Measurements from ENCODE around the gene SAMD4A.
"Not testable (repeated sequence)": the region's sequence is repeated elsewhere in the genome, so short reads cannot be mapped to it uniquely, and the experiment has no call there.

The SAMD4A gene

GRCh38 chr14:54742492-54743350 is 175.8 kb downstream of the SAMD4A start:
- DNase-seq = no peak

- no peak for DNase-seq
Measured at GRCh38 chr14:54743382-54743781, 176.5 kb downstream of the SAMD4A start.

DNA sequence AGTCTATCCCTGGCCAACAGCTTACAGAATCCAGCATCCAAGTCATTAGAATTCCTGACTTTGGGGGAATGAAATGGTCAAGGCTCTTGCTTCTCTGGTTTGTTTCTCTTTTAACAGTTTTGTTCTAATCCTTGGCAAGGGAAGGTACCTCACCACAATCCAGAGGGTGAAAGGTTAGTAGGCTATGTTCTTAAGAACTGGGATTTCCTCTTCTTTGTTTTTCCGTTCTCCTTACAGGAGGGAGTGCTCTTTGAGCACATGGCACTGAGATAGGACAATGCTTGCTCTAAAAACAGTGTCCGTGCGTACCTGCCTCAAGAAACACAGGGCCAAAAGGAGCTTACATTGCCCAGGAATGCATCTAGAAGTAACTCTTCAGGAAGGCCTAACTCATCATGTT is 179.1 kb downstream of the SAMD4A start:
- DNase-seq = no peak

GRCh38 chr14:54747616-54748015 is 180.7 kb downstream of the SAMD4A start:
- no peak for DNase-seq

- DNase-seq = no peak
Measured at GRCh38 chr14:54749180-54749579, 182.3 kb downstream of the SAMD4A start.

- DNase-seq = no peak
Measured at GRCh38 chr14:54749727-54750126, 182.8 kb downstream of the SAMD4A start.

DNA sequence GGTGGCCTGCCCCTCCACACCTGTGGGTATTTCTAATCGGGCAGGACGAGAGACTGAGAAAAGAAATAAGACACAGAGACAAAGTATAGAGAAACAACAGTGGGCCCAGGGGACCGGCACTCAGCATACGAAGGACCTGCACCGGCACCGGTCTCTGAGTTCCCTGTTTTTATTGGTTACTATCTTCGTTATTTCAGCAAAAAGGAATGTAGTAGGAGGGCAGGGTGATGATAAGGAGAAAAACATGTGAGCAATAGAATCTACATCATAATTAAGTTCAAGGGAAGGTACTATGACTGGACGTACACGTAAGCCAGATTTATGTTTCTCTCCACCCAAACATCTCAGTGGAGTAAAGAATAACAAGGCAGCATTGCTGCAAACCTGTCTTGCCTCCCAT is 185.7 kb downstream of the SAMD4A start:
- not testable (repeated sequence) for DNase-seq

DNA sequence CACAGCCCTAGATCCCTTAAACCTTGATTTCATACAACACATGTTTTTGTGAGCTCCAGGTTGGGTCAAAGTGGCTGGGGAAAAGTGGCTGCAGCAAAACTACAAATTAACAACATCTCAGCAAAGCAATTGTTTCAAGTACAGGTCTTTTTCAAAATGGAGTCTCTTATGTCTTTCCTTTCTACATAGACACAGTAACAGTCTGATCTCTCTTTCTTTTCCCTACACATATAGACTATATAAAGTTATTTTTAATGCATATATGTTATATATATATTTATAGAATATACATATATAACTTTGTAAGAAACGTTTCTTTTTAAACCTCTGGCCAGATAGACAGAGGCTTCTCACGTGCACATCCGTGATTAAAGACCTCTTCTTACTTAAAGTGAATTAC is 186.5 kb downstream of the SAMD4A start:
- DNase-seq = not testable (repeated sequence)

DNA sequence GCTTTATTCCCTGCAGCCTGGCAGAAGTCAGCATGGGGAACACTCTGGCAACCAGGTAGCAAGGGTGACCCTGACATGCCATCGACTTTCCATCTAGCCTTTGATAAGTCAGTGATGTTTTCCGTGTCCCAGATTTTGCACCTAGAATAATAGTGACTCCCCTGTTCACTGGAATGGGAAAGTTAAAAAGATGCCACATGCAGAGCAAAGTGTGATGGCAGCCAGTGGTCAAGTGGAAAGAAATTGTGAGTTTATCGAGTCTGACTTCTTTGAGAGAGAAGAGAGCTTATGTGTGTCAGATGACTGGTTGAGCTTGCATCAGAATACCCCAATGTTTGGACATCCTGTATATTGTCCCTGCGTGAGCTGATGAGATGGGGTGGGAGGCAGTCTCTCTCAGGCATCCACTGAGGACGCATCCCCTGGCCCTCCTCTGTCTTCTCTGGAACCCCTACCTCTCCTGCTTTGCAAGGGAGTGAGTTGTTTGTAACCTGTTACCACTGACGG is 187.2 kb downstream of the SAMD4A start:
- no peak for DNase-seq

GRCh38 chr14:54754623-54755386 is 187.9 kb downstream of the SAMD4A start:
- DNase-seq = no peak

DNA sequence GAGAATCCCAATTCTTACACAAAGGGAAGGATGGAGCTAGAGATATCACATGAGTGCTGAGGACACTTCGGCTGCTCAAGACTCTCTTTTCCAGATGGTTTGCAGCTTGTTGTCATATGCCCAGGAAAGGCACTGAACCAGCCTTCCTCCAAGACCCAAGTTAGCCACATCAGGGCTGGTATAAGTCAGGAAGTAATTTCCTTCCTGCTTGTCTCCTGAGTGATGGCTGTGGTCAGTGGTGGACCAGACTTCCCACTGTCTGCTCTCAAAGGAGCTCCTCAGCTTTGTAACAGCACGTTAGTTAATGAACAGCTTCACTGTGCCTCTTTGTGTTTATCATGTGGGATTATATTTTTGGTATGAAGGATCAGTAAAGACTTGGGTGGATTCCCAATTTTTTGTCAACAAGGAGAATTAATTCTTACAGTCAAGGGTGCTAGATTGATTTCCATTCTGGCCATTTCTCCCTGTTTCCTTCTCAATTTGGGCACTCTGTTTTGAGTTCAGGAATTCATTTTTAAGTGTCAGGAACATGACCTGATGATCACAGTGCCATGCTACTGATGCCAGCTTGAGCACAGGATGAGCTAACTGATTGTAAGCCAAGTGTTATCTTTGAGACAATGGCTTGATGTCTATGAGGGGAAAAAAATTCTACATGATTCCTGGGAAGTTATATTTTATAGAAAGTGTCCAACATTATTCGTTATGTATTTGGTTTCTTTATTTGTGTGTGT is 189.9 kb downstream of the SAMD4A start:
- no peak for DNase-seq

DNA sequence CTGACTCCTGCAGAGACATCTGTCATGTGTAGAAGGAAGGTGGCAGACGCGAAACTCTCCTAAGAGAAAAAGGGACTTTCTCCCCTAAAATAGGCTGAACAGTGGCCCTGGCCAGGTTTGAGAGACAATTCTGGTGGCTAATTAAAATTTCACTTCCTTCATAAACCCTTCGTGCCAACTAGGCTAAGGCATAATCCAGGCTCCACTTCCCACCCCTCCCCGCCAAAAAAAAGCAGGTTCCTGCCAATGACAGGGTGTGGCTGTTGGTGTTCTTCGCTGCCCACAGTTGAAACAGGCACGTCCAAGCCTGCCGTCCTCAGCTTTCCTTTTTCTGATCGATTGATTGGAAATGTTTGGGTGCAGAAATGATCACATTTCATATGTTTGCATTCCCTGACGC is 191.1 kb downstream of the SAMD4A start:
- no peak for DNase-seq

DNA sequence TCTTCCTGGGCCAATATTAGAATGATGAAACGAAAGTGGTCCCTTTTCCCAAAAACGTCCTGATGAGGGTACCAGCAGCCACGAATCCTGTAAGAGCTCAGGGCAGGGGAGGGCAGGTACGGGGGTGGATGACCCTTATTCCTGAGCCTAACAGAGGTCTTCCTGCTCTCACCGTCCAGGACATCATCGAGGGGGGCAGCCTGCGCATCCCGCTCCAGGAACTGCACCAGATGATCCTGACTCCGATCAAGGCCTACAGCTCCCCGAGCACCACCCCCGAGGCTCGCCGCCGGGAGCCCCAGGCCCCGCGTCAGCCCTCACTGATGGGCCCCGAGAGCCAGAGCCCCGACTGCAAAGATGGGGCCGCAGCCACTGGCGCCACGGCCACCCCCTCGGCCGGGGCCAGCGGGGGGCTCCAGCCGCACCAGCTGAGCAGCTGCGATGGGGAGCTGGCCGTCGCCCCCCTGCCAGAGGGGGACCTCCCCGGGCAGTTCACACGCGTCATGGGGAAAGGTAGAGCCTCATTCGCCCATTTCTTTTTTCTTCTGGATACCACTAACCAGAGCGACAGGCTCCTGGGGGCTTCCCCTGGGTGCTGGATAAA is 193.2 kb downstream of the SAMD4A start:
- DNase-seq = no peak

DNA sequence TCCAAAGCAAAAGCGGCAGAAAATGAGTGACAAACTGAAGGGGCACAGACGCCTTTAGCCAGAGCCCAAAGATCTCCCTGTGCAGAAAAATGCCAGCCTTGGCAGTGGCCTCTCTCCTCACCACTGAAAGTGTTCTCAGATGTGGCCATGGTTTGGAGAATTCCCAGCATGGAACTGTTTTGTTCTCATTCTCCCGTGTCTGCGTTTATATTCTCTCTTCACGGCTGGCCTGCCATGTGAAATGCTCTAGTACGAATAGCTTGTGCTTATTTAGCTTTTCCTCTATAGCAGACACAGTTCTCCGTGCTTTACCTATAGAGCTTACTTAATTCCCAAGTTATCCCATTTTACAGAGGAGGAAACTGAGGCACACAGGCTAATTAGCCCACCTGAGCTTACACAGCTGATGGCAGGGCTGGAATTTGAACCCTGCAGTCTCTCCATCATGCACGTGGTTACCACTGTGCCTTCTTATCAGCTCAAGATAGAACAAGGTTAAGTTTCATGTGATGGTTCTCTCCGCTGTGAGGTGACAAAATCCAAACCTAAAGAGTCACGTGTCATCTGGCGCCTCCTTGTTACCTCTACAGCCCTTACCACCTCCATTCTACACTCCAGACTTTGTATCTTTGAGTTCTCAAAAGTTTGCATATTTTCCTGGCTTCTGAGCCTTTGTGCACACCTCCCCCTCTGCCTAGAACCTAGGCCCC is 194.1 kb downstream of the SAMD4A start:
- no peak for DNase-seq

DNA sequence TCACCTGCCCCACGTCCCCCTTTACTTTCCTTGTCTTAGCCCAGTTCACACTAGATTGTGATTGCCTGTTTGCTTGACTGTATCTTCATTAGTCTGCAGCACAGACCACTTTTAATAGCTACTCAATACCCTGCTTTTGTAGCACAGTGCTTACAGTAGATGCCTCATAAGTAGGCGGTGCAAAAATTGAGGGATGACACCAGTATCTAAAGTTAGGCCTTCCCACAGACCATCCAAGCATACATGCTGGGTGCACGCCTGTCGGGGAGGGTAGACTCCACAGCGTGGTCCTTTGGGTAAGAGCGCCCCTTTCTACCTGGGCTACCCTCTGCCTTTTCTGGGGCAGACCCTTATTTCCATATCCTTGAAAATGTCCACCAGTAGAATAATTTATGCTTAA is 194.9 kb downstream of the SAMD4A start:
- no peak for DNase-seq

DNA sequence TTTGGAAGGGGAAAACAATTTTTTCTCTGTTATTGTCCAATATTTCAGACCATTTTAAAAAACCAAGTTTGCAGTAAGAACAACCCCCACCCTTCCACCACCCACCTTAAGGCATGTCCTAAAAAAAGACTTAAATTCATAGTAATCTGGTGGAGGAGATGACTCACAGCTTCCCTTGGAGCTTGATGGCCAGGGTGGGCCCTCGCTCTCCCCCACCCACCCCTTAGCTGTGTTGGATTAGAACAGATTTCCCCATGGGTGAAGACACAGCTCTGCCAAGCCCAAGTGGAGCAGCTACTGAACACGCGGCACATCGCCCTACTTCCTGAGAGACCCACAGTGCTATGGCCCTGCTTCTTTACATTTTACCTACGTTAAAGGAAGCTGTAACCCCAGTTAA is 195.4 kb downstream of the SAMD4A start:
- no peak for DNase-seq

GRCh38 chr14:54763761-54764160 is 196.8 kb downstream of the SAMD4A start:
- DNase-seq = no peak

- DNase-seq = no peak
Measured at GRCh38 chr14:54766276-54767138, 199.6 kb downstream of the SAMD4A start.

DNA sequence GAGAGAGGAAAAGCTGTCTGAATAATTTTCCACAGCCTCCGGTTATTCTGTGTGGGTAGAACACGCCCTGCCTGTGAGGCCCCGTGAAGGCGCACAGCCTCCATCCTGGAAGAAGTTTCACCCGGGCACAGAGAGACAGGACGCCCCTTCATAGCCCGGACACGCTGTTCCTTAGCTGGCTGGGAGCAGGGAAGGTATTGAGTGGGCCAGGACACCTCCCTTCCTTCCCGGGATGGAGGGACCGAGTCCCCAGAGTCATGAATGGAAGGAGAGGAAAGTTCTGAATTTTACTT is 200.2 kb downstream of the SAMD4A start:
- DNase-seq = no peak

DNA sequence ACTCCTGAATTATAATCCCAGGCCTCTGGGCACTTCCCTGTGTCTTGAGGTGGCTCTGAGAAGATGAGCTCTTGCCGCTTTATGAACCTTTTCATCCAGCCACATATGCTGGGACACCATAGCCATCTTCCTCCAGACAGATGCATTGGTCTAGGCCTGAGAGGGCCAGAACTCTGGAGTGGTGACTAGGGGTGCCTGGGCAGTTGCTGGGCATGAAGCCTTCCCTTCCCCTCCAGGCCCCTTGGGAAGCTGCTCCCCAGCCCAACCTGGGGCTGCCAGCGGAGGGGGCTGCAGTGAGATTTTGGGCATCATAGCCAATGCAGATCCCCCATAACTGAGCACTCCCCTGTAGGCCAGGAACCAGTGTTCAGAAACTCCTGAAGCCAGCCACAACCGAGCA is 200.5 kb downstream of the SAMD4A start:
- DNase-seq = no peak

DNA sequence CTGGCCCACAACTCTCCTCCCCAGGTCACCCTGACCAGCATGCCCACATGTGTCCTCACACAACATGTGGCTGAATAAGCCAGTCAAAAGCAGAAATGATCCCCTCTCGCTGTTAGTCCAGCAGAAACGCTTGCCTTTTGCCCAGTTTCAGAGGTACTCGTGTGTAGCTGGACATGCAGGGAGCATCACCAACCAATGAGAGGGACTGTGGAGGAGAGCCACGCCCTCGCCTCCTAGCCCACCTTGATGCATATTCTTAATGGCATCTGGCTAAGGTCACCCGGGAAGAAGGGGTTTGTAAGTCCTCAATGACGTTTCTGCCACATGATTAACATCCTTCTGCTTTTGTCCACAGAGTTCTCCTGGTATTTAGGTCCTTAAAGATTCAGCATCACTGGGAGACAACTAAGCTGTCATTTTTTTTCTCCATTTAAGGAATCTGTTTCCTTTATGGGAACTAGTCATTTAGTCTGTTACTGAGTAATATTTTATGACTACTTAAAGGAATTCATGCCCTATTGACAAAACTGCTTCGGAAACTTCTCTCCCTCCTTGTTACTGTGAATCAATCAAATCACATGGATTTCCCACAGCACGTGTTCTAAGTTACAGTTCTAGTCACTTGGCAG is 201.7 kb downstream of the SAMD4A start:
- no peak for DNase-seq
